ENCODE results near the gene COMMD1.

DNA sequence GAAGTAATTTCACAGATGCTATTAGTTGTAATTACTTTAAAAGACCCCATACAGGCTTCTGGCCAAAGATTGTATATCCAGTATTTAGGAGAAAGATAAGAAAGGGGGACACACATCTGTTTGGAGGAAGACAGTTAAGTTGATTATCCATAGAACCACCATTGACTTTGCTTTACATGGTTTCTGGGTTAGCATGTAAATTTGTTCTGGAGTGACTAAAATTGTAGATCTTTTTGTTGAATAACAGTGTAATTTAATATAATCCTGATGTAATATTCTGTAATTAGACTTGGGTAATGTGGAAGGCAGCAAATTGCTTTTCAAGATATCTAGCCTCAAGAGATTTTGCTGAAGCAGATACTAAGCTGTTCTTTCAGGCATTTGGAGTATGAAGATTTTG is 17.2 kb downstream of the COMMD1 start:
- TF ChIP-seq, protein P1, sequence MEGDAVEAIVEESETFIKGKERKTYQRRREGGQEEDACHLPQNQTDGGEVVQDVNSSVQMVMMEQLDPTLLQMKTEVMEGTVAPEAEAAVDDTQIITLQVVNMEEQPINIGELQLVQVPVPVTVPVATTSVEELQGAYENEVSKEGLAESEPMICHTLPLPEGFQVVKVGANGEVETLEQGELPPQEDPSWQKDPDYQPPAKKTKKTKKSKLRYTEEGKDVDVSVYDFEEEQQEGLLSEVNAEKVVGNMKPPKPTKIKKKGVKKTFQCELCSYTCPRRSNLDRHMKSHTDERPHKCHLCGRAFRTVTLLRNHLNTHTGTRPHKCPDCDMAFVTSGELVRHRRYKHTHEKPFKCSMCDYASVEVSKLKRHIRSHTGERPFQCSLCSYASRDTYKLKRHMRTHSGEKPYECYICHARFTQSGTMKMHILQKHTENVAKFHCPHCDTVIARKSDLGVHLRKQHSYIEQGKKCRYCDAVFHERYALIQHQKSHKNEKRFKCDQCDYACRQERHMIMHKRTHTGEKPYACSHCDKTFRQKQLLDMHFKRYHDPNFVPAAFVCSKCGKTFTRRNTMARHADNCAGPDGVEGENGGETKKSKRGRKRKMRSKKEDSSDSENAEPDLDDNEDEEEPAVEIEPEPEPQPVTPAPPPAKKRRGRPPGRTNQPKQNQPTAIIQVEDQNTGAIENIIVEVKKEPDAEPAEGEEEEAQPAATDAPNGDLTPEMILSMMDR (IDR thresholded peaks at IDR 0.05 in 4 of 5, conservative IDR thresholded peaks at IDR 0.05 in 1 of 5), result no peak
- TF ChIP-seq POLR2A (IDR thresholded peaks at IDR 0.05), result no peak

Data from gastrocnemius medialis (tissue), 4 donors.